ENCODE data around the gene ZNF134.

Gene ZNF134

DNA sequence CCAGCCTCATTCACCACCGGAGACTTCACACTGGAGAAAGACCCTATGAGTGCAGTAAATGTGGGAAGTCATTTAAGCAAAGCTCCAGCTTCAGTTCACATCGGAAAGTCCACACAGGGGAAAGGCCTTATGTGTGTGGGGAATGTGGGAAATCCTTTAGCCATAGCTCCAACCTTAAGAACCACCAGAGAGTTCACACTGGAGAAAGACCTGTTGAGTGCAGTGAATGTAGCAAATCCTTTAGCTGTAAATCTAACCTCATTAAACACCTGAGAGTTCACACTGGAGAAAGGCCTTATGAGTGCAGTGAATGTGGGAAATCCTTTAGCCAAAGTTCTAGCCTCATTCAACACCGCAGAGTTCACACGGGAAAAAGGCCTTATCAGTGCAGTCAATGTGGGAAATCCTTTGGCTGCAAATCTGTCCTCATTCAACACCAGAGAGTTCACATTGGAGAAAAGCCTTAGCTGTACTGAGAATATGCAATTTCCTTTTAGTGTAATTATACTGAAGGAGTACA, 27.7 kb downstream of the ZNF134 start:
- no peak for DNase-seq (ENCODE audit: low spot score)

DNA sequence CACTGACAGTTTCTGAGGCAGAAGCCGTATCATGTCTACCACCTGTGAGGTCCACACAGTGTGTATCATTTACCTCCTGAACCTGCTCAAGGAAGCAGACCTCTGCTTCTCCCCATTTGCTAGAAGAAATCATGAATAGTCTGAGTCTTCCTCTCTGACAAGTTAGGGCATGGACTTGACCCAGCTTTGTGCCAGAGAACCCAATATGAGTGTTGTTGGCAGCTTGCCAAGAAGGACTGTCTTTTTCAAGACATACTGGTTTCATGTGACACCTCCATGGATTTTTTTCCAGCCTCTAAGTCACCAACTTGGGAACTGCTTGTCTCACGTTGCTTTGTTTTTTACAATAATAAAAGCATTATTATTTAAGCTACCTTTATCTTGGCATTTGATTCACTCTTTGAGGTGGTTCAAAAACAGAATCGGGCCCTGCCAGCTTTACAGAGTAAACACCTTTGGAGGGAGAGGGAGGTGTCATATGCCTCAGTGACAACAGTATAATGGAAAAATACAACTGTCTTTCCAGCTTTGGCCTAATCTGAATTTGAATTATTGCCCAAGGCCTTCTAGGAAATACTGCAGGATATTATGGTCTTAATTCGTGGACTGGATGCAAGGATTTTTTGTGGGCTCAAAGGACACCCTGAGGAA, 28.5 kb downstream of the ZNF134 start:
- no peak for DNase-seq (ENCODE audit: low spot score)

DNA sequence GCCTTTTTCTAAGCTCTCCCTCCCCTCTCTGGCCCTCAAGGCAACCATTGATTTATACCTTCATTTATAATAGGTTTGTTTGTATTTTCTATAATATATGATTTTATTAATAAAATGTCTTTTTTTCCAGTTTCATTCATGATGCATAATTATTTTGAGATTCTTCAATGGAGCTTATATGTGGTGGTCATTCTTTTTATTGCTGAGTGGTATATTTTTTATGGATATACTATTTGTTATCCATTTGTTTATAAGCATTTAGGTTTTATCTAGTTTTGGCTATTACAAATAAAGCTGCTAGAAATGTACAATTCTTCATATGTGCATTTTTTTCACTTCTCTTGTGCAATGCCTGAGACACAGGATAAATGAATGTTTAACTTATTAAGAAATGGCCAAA, 29.7 kb downstream of the ZNF134 start:
- DNase-seq (ENCODE audit: low spot score) = no peak

DNA sequence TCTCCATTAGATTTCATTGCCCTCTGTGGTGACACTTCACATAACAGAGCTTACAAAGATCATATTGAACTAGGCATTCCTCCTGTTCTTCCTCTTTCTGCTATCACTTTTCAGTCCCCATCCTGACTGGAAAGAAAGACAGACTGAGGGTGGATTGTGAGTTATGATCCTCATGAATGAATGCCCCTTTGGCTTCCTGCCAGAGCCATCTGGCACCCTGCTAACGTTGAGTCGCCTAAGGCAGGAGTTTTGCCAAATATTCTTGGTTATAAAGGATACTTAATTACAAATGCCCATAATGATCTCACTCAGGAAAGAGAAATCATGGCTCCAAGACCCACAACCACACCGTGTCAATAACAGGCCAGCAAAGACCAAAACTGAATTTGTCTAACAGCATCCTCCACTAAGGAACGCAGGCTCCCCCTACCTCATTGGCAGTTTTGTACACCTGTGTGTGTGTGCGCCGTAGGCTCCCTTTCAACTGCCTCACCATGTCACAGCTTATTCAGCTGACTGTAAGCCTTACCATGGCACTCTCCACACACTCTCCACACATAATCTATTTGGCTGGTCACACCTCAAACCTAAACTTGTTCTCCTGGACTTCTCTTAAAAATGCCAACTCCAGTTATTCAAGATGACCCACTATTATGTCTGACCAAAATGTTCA, 34.4 kb downstream of the ZNF134 start:
- DNase-seq (ENCODE audit: low spot score) = no peak

DNA sequence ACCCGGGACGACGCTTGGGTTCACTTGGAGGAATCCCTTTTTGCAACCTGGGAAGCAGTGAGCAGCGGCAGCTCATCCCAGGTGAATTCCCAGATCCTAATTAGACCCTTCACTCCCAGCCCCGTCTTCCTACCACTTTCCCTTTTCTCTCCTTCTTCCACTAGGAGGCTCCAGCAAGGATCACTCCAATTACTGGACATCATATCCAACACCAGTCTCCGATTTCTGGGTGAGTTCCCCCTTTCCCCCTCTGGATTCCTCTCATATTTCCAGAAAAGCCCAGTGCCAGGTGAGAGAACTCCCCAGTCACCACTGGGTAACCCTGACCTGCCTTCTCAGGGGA, 37.6 kb downstream of the ZNF134 start:
- no peak for DNase-seq (ENCODE audit: low spot score)

DNA sequence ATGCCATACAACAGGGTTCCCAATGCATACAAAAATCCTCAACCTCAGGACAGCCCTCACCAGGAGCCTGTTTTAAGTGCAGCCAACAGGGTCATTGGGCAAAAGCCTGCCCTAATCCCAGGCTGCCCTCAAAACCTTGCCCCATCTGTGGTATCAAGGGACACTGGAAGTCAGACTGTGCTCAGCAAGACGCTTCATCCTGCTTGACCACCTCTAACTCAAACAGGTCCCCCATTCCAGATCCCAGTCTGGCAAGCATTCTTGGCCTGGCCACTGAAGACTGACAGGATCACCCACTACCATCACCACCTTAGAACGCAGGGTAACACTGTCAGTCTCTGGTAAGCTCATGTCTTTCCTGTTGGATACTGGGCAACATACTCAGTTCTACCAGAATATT, 39.6 kb downstream of the ZNF134 start:
- DNase-seq (ENCODE audit: low spot score) = no peak

DNA sequence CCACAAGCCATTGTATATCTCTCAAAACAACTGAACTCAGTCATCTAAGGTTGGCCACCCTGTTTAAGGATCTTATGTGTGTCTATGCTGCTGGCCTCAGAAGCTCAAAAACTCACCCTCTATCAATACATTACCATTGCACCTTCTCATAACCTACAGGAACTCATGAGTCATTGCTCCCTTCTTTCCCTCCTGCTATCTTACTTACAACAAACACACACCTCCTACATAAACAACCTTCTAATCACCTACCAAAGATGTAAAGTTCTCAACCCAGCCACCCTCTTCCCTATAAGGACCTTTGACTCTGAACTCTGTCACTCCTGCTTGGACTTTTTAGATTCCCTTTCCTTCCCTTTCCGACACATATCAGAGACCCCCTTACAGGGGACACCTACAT, 41.4 kb downstream of the ZNF134 start:
- no peak for DNase-seq (ENCODE audit: low spot score)

DNA sequence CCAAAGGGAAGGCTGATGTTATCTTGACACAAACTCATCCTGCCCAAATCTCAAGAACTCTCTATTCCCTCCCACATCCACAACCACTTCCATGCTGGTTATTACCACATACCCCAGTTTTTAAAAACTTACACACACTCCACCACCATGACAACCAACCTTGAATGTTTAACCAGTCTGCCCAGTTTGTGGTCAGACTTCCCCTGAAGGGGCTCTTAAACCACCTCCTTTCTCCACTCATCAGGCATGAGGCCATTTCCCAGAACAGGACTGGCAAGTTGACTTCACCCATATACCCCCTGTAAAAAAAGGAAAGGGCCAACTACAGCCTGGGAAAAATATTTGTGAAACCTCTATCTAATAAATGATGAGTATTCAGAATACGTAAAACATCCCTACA, 42.3 kb downstream of the ZNF134 start:
- DNase-seq (ENCODE audit: low spot score) = no peak

DNA sequence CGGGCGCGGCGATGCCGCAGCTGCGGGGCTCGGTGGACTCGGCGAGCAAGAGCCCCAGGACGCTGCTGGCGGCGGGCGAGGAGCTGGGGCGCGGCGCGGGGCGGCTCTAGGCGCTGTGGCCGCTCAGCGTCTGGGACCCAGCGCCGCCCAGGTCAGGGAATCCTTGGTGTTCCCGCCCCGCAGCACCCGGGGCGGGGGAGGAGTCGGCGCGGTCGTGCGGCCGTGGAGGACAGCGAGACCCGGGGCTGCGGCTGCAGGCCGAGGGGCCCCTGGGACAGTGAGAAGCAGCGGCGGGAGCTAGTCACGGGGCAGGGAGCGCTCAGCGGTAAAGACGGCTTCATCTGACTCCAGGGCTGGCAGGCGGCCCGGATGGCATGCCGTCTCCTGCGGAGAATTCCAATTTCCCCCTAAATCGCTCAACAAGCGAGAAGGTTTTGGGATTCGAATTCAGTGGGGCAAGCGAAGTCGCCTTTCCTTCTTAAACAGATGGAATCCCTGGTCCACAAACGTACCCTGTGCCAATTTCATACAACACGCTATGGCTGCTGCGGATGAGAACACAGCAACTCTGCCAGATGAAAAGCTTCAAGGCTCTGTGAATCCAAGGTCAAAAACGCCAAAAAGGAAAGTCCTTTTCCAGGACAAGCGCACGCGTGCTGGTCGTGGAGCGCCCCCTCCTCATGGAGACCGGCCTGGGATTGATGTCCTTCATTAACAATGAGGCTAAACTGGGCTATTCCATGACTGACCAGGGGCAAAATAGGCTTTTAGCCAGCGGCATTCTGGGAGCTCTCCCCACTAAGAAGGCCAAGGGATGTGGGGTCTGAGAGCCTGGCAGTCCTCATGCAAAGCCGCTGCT, 50.5 kb downstream of the ZNF134 start:
- no peak for DNase-seq (ENCODE audit: low spot score)

DNA sequence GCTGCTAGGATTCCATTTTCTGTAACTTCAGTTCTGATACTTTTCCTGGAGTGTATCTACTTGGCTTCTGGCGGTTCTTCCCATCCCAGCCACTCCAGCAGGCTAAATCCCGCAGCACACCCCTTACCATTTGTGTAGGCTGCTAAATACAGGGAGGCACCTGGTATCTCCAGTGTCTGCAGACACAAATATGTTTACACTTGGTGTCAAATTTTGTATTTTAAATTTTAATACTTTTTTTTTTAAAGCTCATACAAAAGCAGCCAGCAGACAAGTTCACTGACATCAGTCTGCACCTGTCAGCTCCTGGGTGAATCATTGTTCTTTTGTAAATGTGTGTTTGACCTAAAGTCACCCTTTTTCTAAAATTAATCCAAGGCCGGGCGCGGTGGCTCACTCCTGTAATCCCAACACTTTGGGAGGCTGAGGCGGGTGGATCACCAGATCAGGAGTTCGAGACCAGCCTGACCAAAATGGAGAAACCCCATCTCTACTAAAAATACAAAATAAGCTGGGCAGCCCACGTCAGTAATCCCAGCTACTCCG, 51.3 kb downstream of the ZNF134 start:
- no peak for DNase-seq (ENCODE audit: low spot score)

DNA sequence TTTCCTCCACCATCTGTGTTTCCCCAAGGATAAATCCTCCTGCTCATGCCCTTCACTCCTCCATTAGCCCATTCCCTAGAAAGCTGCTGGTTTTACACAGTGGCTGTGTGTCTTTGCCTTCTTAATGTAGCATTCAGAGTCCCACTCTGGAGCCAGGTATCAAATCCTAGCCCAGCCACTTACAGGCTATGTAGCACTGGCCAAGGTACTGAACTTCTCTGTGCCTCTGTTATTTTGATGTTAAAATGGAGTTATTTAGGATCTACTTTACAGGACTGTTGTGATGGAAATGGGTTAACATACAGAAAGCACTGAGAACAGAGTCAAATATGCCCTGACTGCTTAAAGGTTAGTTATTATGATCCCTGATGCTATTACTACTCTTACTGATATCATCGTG, 53.2 kb downstream of the ZNF134 start:
- no peak for DNase-seq (ENCODE audit: low spot score)

DNA sequence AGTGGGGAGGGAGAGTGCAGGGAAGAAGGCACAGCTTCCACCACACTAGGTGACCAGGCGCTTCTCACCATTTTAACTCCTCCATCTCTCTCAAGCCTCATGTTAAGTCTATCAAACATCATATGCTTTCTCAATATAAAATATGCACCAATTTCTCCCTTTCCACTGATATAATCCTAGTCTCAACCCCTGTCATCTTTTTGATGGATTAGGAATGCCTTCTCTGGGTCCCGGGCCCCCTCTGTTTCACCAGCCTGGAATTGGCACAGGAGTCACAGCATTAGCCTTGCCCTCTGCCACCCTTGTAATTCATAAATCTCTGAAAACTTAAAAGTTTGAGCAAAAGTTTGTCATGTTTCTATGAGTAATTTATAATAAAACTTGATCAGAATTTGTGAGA, 54.6 kb downstream of the ZNF134 start, which contains the start of gene ZSCAN4:
Gene ZSCAN4, plus strand, starts transcription at position 301 of the 400 bp plus-strand sequence. CDS start 7,211 bp downstream, outside the sequence.
- DNase-seq (ENCODE audit: low spot score) = no peak

DNA sequence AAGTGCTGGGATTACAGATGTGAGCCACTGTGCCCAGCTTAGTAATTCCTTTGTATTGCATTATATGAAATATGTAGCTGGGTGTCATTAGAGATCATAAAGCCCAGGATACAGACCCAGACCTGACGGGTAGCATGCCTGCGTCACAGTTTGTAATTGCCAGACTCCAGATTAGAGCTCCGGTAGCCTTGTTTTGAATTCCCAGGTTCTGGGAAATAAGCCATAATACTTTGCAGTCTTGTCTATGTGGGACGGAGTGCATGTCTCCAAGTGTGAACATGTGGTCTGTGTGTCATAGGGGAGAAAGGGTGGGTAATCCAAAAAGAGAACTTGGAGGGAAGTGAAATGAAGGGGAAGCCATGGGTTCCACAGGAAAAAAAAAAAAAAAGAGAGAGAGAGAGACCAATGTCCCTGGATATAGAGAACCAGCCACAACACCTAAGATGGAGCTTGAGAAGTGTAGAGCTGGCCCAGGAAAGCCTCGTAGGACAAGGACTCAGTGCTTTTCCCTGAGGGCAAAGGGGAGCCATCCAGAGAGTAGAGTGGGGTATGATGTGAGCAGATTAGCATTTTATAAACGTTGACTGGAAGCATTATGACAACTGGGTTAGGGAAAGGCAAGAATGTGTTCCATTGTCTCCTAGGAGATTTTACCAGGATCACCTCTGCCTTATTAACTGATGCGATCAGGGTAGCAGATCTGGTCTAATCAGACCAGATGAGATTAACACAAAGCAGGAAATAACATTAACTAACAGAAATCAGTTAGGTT, 57.3 kb downstream of the ZNF134 start:
- no peak for DNase-seq (ENCODE audit: low spot score)

DNA sequence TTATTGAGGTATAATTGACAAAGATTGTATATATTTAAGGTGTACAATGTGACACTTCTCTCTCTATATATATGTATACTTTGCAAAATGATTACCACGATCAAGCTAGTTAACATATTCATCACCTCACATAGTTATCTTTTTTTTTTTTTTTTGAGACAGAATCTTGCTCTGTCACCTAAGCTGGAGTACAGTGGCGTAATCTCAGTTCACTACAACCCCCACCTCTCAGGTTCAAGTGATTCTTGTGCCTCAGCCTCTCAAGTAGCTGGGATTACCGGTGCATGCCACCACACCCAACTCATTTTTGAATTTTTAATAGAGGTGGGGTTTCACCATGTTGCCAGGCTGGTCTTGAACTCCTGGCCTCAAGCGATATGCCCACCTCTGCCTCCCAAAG, 58.4 kb downstream of the ZNF134 start:
- no peak for DNase-seq (ENCODE audit: low spot score)

All from activated CD4-positive, alpha-beta T cell treated with anti-CD3 and anti-CD28 coated beads, Interleukin-2, Interleukin-4, amounts not matched to agents 100 ng/mL and 50 ng/mL, durations not matched to agents 16 hours and 8 hours (primary cell).